ENCODE data around the gene EXOC4. TPM values are rescaled to one million over a fixed set of nuclear protein-coding genes. Genes with fewer than 3 reads are reported as not detected.

EXOC4 gene
- total and polyA plus RNA-seq, 2 of the 13 experiments (the other 11 are each of a cell fraction or from before 2014, with no cell fraction given): 22.5 to 39.0 TPM

- no peak for DNase-seq (ENCODE audit: low spot score)
- WGBS (ENCODE audit: low lambda C conversion rate): 92% methylated on average over 5 of the region's 5 CpGs
- Histone ChIP-seq H3K27ac (ENCODE audit: extremely low read length, insufficient read depth, low read length) (no peak overlapping the region), H4K20me1 (ENCODE audit: insufficient read depth, low read length) (no peaks in the 10 kb centered on the region), H3K4me3 (replicated peaks in 1 of 3; ENCODE audit: insufficient read depth in 1 of 3, low read depth in 2 of 3, low read length in 3 of 3) (no peak overlapping the region), H3K79me2 (ENCODE audit: insufficient read depth, low read length) (no peaks in the 10 kb centered on the region), H3K36me3 (replicated peaks in 1 of 2; ENCODE audit: control insufficient read depth in 1 of 2, insufficient read depth in 2 of 2, low read length in 2 of 2) (no peaks in the 10 kb centered on the region), H2AFZ (ENCODE audit: low read length) (no peak overlapping the region), H3K9me3 (ENCODE audit: low read length) (no peaks in the 10 kb centered on the region), H3K4me1 (ENCODE audit: insufficient read depth, low read length) (peaks cover 8% of the 10 kb centered on the region), H3K27me3 (ENCODE audit: control insufficient read depth in 1 of 2, insufficient read depth in 2 of 2, low read length in 2 of 2) (no peaks in the 10 kb centered on the region), H3K9ac (ENCODE audit: insufficient read depth, low read depth, low read length) (no peak overlapping the region), H3K4me2 (ENCODE audit: low read depth, low read length) (no peak overlapping the region)
- ChIA-PET POLR2A (no interaction called here), CTCF (ENCODE audit: low intra/inter-chr PET ratio, low total read pairs) (no interaction called here)
- FAIRE-seq: no peak
- intact Hi-C loops (cut with micrococcal nuclease; ENCODE audit: unreplicated experiment) (no loop called here), in situ Hi-C loops (cut with HindIII; ENCODE audit: extremely low pct_ligation_motif_present, low pct_unique_long_range_greater_than_20kb) (no loop called here)
- BruUV-seq (replicated peaks): no TSS peak
- ATAC-seq: no peak
- TF ChIP-seq PCBP2 (optimal IDR thresholded peaks at IDR 0.05; ENCODE audit: low read depth, low read length, poor library complexity, severe bottlenecking) (no peak), NFATC3 (CRISPR knock-in tag; IDR thresholded peaks at IDR 0.05) (no peak), ZNF251 (CRISPR knock-in tag; IDR thresholded peaks at IDR 0.05) (no peak), ZNF841 (CRISPR knock-in tag; IDR thresholded peaks at IDR 0.05; ENCODE audit: borderline replicate concordance) (no peak), MTERF4 (CRISPR knock-in tag; IDR thresholded peaks at IDR 0.05) (no peak), TBP (CRISPR knock-in tag; IDR thresholded peaks at IDR 0.05) (no peak), ZNF589 (CRISPR knock-in tag; conservative IDR thresholded peaks at IDR 0.05) (no peak), ZMAT5 (CRISPR knock-in tag; IDR thresholded peaks at IDR 0.05; ENCODE audit: borderline replicate concordance, low read depth) (no peak), ZBTB43 (CRISPR knock-in tag; conservative IDR thresholded peaks at IDR 0.05) (no peak), ZNF792 (CRISPR knock-in tag; IDR thresholded peaks at IDR 0.05) (no peak), PPARG (CRISPR knock-in tag; conservative IDR thresholded peaks at IDR 0.05) (no peak), ZNF766 (CRISPR knock-in tag; IDR thresholded peaks at IDR 0.05; ENCODE audit: borderline replicate concordance) (no peak), NR0B2 (CRISPR knock-in tag; IDR thresholded peaks at IDR 0.05) (no peak), HNRNPH1 (optimal IDR thresholded peaks at IDR 0.05; ENCODE audit: low read depth, low read length) (no peak), DPF2 (CRISPR knock-in tag; IDR thresholded peaks at IDR 0.05; ENCODE audit: borderline replicate concordance, low read depth) (no peak), JUND (CRISPR knock-in tag; IDR thresholded peaks at IDR 0.05) (no peak), SMAD1 (CRISPR knock-in tag; IDR thresholded peaks at IDR 0.05; ENCODE audit: borderline replicate concordance, low read depth) (no peak), CENPBD1 (CRISPR knock-in tag; IDR thresholded peaks at IDR 0.05; ENCODE audit: borderline replicate concordance, low read depth) (no peak), ZNF331 (CRISPR knock-in tag; IDR thresholded peaks at IDR 0.05) (no peak), KDM6A (CRISPR knock-in tag; IDR thresholded peaks at IDR 0.05; ENCODE audit: low read depth) (no peak)
These were observed 397.8 kb downstream of the EXOC4 start for GRCh38 chr7:133650487-133651300.

All from HepG2 (cell line).